ENCODE data around the gene TP53TG3F.
"Not testable (repeated sequence)": the region's sequence is repeated elsewhere in the genome, so short reads cannot be mapped to it uniquely, and the experiment has no call there.

The TP53TG3F gene

GRCh38 chr16:33459312-33459711 lies at the start of gene TP53TG3F:
TSS of gene TP53TG3F (plus strand) at chr16:33459612. CDS start at chr16:33459680, 68 bp downstream.
- not testable (repeated sequence) for DNase-seq (ENCODE audit: low read depth, low spot score); H3K27ac ChIP-seq (ENCODE audit: low read length); H3K27me3 ChIP-seq (ENCODE audit: control insufficient read depth, insufficient read depth, low read length); H3K4me1 ChIP-seq (ENCODE audit: control insufficient read depth, insufficient read depth, low read length); H3K36me3 ChIP-seq (ENCODE audit: control insufficient read depth, insufficient read depth, low read length); H3K4me3 ChIP-seq (ENCODE audit: low read length); H3K9me3 ChIP-seq (ENCODE audit: control insufficient read depth, insufficient read depth, low read length)
- WGBS (ENCODE audit: insufficient coverage, insufficient read length): no CpG with 5 or more reads among the region's 25 CpGs

GRCh38 chr16:33491611-33492010 lies 32.2 kb downstream of the TP53TG3F start:
- not testable (repeated sequence) for DNase-seq (ENCODE audit: low read depth, low spot score)
- no CpG with 5 or more reads among the region's 2 CpGs for WGBS (ENCODE audit: insufficient coverage, insufficient read length)

GRCh38 chr16:33507231-33507630 lies 47.8 kb downstream of the TP53TG3F start:
- not testable (repeated sequence) for H3K36me3 ChIP-seq (ENCODE audit: control insufficient read depth, insufficient read depth, low read length); H3K4me1 ChIP-seq (ENCODE audit: control insufficient read depth, insufficient read depth, low read length); H3K9me3 ChIP-seq (ENCODE audit: control insufficient read depth, insufficient read depth, low read length); H3K4me3 ChIP-seq (ENCODE audit: low read length); H3K27ac ChIP-seq (ENCODE audit: low read length); H3K27me3 ChIP-seq (ENCODE audit: control insufficient read depth, insufficient read depth, low read length); DNase-seq (ENCODE audit: low read depth, low spot score)
- no CpG with 5 or more reads among the region's 4 CpGs for WGBS (ENCODE audit: insufficient coverage, insufficient read length)

More at GRCh38 chr16:33491611-33492010, 32.2 kb downstream of the TP53TG3F start:
- H3K36me3 ChIP-seq (ENCODE audit: control insufficient read depth, insufficient read depth, low read length); H3K27ac ChIP-seq (ENCODE audit: low read length); H3K27me3 ChIP-seq (ENCODE audit: control insufficient read depth, insufficient read depth, low read length); H3K4me3 ChIP-seq (ENCODE audit: low read length); H3K4me1 ChIP-seq (ENCODE audit: control insufficient read depth, insufficient read depth, low read length); H3K9me3 ChIP-seq (ENCODE audit: control insufficient read depth, insufficient read depth, low read length): not testable (repeated sequence)

- H3K27ac ChIP-seq (ENCODE audit: low read length); H3K36me3 ChIP-seq (ENCODE audit: control insufficient read depth, insufficient read depth, low read length); H3K9me3 ChIP-seq (ENCODE audit: control insufficient read depth, insufficient read depth, low read length); DNase-seq (ENCODE audit: low read depth, low spot score); H3K4me3 ChIP-seq (ENCODE audit: low read length); H3K4me1 ChIP-seq (ENCODE audit: control insufficient read depth, insufficient read depth, low read length); H3K27me3 ChIP-seq (ENCODE audit: control insufficient read depth, insufficient read depth, low read length): not testable (repeated sequence)
- no CpG with 5 or more reads among the region's 4 CpGs for WGBS (ENCODE audit: insufficient coverage, insufficient read length)
Measured at GRCh38 chr16:33509070-33509469, 49.7 kb downstream of the TP53TG3F start.

- not testable (repeated sequence) for H3K36me3 ChIP-seq (ENCODE audit: control insufficient read depth, insufficient read depth, low read length); H3K27me3 ChIP-seq (ENCODE audit: control insufficient read depth, insufficient read depth, low read length); H3K4me3 ChIP-seq (ENCODE audit: low read length); H3K27ac ChIP-seq (ENCODE audit: low read length); H3K9me3 ChIP-seq (ENCODE audit: control insufficient read depth, insufficient read depth, low read length); H3K4me1 ChIP-seq (ENCODE audit: control insufficient read depth, insufficient read depth, low read length); DNase-seq (ENCODE audit: low read depth, low spot score)
- no CpG with 5 or more reads among the region's 10 CpGs for WGBS (ENCODE audit: insufficient coverage, insufficient read length)
Measured at GRCh38 chr16:33509906-33510305, 50.5 kb downstream of the TP53TG3F start.

All from iPS DF 6.9 (cell line).